HG03066 (cell line): ENCODE results near the gene SMAD3.

ENCODE experiments used
- ATAC-seq: cut with Tn5 transposase; IDR thresholded peaks from one replicate; pipeline ENCODE4 v1.9.1; 2021; ENCODE audit warnings: low read depth; ENCODE audit not compliant: unreplicated experiment

SMAD3 gene

GRCh38 chr15:67175643-67176071, 110.3 kb downstream of the SMAD3 start:
- no peak for ATAC-seq

GRCh38 chr15:67176195-67176971, 111.0 kb downstream of the SMAD3 start:
- ATAC-seq, result no peak

GRCh38 chr15:67177752-67178151, 112.3 kb downstream of the SMAD3 start:
- no peak for ATAC-seq

- no peak for ATAC-seq
Observed at GRCh38 chr15:67178569-67179210, 113.3 kb downstream of the SMAD3 start.

- no peak for ATAC-seq
Observed at GRCh38 chr15:67179411-67179995, 114.1 kb downstream of the SMAD3 start.

GRCh38 chr15:67180035-67180434, 114.6 kb downstream of the SMAD3 start:
- no peak for ATAC-seq

- no peak for ATAC-seq
Observed at GRCh38 chr15:67180514-67181191, 115.3 kb downstream of the SMAD3 start.

GRCh38 chr15:67181221-67181639, 115.8 kb downstream of the SMAD3 start:
- ATAC-seq, result no peak

GRCh38 chr15:67183443-67184169, 118.2 kb downstream of the SMAD3 start:
- ATAC-seq, result no peak

- no peak for ATAC-seq
Observed at GRCh38 chr15:67184208-67184925, 119.0 kb downstream of the SMAD3 start.

- ATAC-seq, result no peak
Observed at GRCh38 chr15:67185051-67185450, 119.6 kb downstream of the SMAD3 start.

GRCh38 chr15:67185621-67186225, 120.3 kb downstream of the SMAD3 start:
- no peak for ATAC-seq

GRCh38 chr15:67186226-67186649, 120.8 kb downstream of the SMAD3 start:
- no peak for ATAC-seq

GRCh38 chr15:67186688-67187087, 121.3 kb downstream of the SMAD3 start:
- no peak for ATAC-seq

- no peak for ATAC-seq
Observed at GRCh38 chr15:67187351-67187854, 122.0 kb downstream of the SMAD3 start.

- no peak for ATAC-seq
Observed at GRCh38 chr15:67188551-67189218, 123.3 kb downstream of the SMAD3 start.

GRCh38 chr15:67189326-67190051, 124.1 kb downstream of the SMAD3 start:
- no peak for ATAC-seq

GRCh38 chr15:67190326-67190725, 124.9 kb downstream of the SMAD3 start:
- no peak for ATAC-seq
